ENCODE data around the gene PBX1.

Gene PBX1

GRCh38 chr1:164587617-164588501, 28.9 kb downstream of the PBX1 start (continued):
- TF ChIP-seq ZNF488 (tag by site-specific recombination; IDR thresholded peaks at IDR 0.05) (no peak), ZBTB6 (tag by site-specific recombination; IDR thresholded peaks at IDR 0.05) (no peak), ZBTB20 (tag by site-specific recombination; IDR thresholded peaks at IDR 0.05) (peak; percentile 68), ZNF366 (tag by site-specific recombination; conservative IDR thresholded peaks at IDR 0.05) (peak; percentile 40; the same call in 1 of the 2 replicates), ZNF514 (tag by site-specific recombination; IDR thresholded peaks at IDR 0.05) (no peak), ZNF704 (tag by site-specific recombination; IDR thresholded peaks at IDR 0.05) (no peak)

GRCh38 chr1:164588516-164589341, 29.7 kb downstream of the PBX1 start:
- Histone ChIP-seq H3K4me1 (ENCODE audit: control insufficient read depth, insufficient read depth, low read length) (peaks cover 30% of the 10 kb centered on the region), H3K27ac (ENCODE audit: extremely low read depth, low read depth, low read length) (peak overlapping the region; percentile 93), H3K9me3 (ENCODE audit: control insufficient read depth, insufficient read depth, low read depth, low read length) (no peaks in the 10 kb centered on the region), H3K4me3 (ENCODE audit: low read depth, low read length) (peak overlapping the region; percentile 11), H3K36me3 (ENCODE audit: control insufficient read depth in 2 of 2, insufficient read depth in 1 of 2, low read length in 2 of 2) (no peaks in the 10 kb centered on the region)
- POLR2A ChIA-PET, result interaction anchor here (0.7 to 1.0 kb wide), 3 partner anchors 14 to 186 kb away, joined by 3 to 8 read pairs (median 5); partner anchors contain the start of gene PBX1
- CTCF ChIA-PET, result interaction anchor here (0.6 to 1.2 kb wide), 3 partner anchors 8 to 1517 kb away, joined by 3 to 5 read pairs (median 5); no protein-coding TSS in a partner anchor
- TF ChIP-seq YY2 (tag by site-specific recombination; IDR thresholded peaks at IDR 0.05), result no peak
- no peak for TF ChIP-seq ZNF776 (tag by site-specific recombination; IDR thresholded peaks at IDR 0.05; ENCODE audit: borderline replicate concordance)
- TF ChIP-seq ZNF530 (tag by site-specific recombination; IDR thresholded peaks at IDR 0.05; ENCODE audit: low read depth), result no peak
- no peak for TF ChIP-seq ZNF148 (tag by site-specific recombination; IDR thresholded peaks at IDR 0.05; ENCODE audit: borderline replicate concordance)
- no peak for TF ChIP-seq HOXC10 (CRISPR knock-in tag; IDR thresholded peaks at IDR 0.05)
- no peak for TF ChIP-seq ZFP3 (tag by site-specific recombination; IDR thresholded peaks at IDR 0.05; ENCODE audit: low read depth)
- no peak for TF ChIP-seq ZBTB49 (tag by site-specific recombination; IDR thresholded peaks at IDR 0.05; ENCODE audit: low read depth)
- no peak for TF ChIP-seq PRDM6 (tag by site-specific recombination; IDR thresholded peaks at IDR 0.05)
- no peak for TF ChIP-seq ZNF146 (tag by site-specific recombination; IDR thresholded peaks at IDR 0.05)
- TF ChIP-seq ZBTB7A (tag by site-specific recombination; IDR thresholded peaks at IDR 0.05; ENCODE audit: low read depth), result no peak
- TF ChIP-seq ZNF561 (tag by site-specific recombination; IDR thresholded peaks at IDR 0.05; ENCODE audit: borderline replicate concordance), result peak; percentile 16; the same call in 1 of the 2 replicates
- no peak for TF ChIP-seq BCL6B (tag by site-specific recombination; IDR thresholded peaks at IDR 0.05)
- TF ChIP-seq ZNF747 (tag by site-specific recombination; IDR thresholded peaks at IDR 0.05), result no peak
